Activated gamma-delta T cell (primary cell): ENCODE measurements around the gene GEMIN2.
"Not testable (repeated sequence)": the region's sequence is repeated elsewhere in the genome, so short reads cannot be mapped to it uniquely, and the experiment has no call there.

Source experiments
- DNase-seq: peaks from one replicate; lab custom pipeline; 2025; lab: John Stamatoyannopoulos, UW

Gene GEMIN2

GRCh38 chr14:39176263-39177167 lies 62.4 kb downstream of the GEMIN2 start:
- no peak for DNase-seq

GRCh38 chr14:39177168-39177545 lies 63.0 kb downstream of the GEMIN2 start:
- DNase-seq: no peak

GRCh38 chr14:39179042-39179441 lies 64.9 kb downstream of the GEMIN2 start:
- DNase-seq: no peak

GRCh38 chr14:39180553-39180952 lies 66.4 kb downstream of the GEMIN2 start:
- no peak for DNase-seq

- DNase-seq: no peak
These were observed 67.0 kb downstream of the GEMIN2 start for GRCh38 chr14:39181026-39181692.

- no peak for DNase-seq
These were observed 67.5 kb downstream of the GEMIN2 start for GRCh38 chr14:39181693-39182047.

- no peak for DNase-seq
These were observed 68.9 kb downstream of the GEMIN2 start for GRCh38 chr14:39182770-39183684.

- DNase-seq: not testable (repeated sequence)
These were observed 69.5 kb downstream of the GEMIN2 start for GRCh38 chr14:39183685-39184003.

GRCh38 chr14:39184628-39185255 lies 70.6 kb downstream of the GEMIN2 start:
- no peak for DNase-seq

- DNase-seq: no peak
These were observed 71.3 kb downstream of the GEMIN2 start for GRCh38 chr14:39185256-39186049.
